ENCODE measurements around the gene TSPAN14. TPM values are rescaled to one million over a fixed set of nuclear protein-coding genes. Genes with fewer than 3 reads are reported as not detected.
"Not testable (repeated sequence)": the region's sequence is repeated elsewhere in the genome, so short reads cannot be mapped to it uniquely, and the experiment has no call there.

TSPAN14 gene
- total RNA-seq, 1 experiment from 2014 or later: 116 TPM

DNA sequence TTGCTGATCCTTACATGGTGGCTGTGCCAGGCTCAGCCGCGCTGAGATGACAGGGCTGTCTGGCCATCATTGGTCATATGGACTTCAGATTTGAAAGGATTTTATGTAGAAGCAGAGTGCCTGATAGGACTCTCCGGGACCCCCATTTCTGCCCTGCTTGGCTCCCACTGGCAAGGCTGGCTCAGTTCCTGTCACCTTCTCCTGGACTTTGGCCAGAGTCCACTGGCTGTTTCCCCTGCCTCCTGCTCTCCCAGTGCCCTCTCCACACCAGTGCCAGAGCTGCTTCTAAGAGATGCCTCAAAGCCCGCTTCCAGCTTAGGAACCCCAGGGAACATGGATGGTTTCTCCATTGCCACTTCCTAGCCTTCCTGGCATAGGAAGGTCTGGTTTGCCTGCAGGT, 78.5 kb downstream of the TSPAN14 start:
- no peak overlapping the region for H3K4me3 Mint-ChIP-seq (ENCODE audit: low read depth, unreplicated experiment)
- no peak for DNase-seq
- TF ChIP-seq, protein P1, sequence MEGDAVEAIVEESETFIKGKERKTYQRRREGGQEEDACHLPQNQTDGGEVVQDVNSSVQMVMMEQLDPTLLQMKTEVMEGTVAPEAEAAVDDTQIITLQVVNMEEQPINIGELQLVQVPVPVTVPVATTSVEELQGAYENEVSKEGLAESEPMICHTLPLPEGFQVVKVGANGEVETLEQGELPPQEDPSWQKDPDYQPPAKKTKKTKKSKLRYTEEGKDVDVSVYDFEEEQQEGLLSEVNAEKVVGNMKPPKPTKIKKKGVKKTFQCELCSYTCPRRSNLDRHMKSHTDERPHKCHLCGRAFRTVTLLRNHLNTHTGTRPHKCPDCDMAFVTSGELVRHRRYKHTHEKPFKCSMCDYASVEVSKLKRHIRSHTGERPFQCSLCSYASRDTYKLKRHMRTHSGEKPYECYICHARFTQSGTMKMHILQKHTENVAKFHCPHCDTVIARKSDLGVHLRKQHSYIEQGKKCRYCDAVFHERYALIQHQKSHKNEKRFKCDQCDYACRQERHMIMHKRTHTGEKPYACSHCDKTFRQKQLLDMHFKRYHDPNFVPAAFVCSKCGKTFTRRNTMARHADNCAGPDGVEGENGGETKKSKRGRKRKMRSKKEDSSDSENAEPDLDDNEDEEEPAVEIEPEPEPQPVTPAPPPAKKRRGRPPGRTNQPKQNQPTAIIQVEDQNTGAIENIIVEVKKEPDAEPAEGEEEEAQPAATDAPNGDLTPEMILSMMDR (IDR thresholded peaks at IDR 0.05; ENCODE audit: unreplicated experiment): no peak
- intact Hi-C loops (cut with micrococcal nuclease; ENCODE audit: unreplicated experiment): loop anchor here (10.0 kb wide), 1 partner anchor 268 kb away; no protein-coding TSS in a partner anchor
- CTCF ChIA-PET: no interaction called here
- no peaks in the 10 kb centered on the region for H3K27me3 Mint-ChIP-seq (ENCODE audit: unreplicated experiment)
- no peaks in the 10 kb centered on the region for H3K9me3 Mint-ChIP-seq (ENCODE audit: low read depth, unreplicated experiment)
- H3K27ac Mint-ChIP-seq (ENCODE audit: unreplicated experiment): no peak overlapping the region
- peaks cover 12% of the 10 kb centered on the region for H3K36me3 Mint-ChIP-seq (ENCODE audit: insufficient read depth, unreplicated experiment)
- H3K4me1 Mint-ChIP-seq (ENCODE audit: low read depth, unreplicated experiment): peaks cover 8% of the 10 kb centered on the region
- BruUV-seq (replicated peaks): no TSS peak

DNA sequence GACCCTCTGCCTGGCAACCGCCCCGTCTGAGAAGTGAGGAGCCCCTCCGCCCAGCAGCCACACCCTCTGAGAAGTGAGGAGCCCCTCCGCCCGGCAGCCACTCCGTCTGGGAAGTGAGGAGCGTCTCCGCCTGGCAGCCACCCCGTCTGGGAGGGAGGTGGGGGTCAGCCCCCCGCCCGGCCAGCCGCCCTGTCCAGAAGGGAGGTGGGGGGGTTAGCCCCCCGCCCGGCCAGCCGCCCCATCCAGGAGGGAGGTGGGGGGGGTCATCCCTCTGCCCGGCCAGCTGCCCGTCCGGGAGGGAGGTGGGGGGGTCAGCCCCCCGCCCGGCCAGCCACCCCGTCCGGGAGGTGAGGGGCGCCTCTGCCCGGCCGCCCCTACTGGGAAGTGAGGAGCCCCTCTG, 79.9 kb downstream of the TSPAN14 start:
- BruUV-seq (replicated peaks); H3K27me3 Mint-ChIP-seq (ENCODE audit: unreplicated experiment); DNase-seq; H3K27ac Mint-ChIP-seq (ENCODE audit: unreplicated experiment); H3K9me3 Mint-ChIP-seq (ENCODE audit: low read depth, unreplicated experiment); H3K4me1 Mint-ChIP-seq (ENCODE audit: low read depth, unreplicated experiment); H3K4me3 Mint-ChIP-seq (ENCODE audit: low read depth, unreplicated experiment); CTCF ChIA-PET: not testable (repeated sequence)
- intact Hi-C loops (cut with micrococcal nuclease; ENCODE audit: unreplicated experiment): loop anchor here (10.0 kb wide), 1 partner anchor 269 kb away; no protein-coding TSS in a partner anchor
- H3K36me3 Mint-ChIP-seq (ENCODE audit: insufficient read depth, unreplicated experiment): peaks cover 12% of the 10 kb centered on the region

DNA sequence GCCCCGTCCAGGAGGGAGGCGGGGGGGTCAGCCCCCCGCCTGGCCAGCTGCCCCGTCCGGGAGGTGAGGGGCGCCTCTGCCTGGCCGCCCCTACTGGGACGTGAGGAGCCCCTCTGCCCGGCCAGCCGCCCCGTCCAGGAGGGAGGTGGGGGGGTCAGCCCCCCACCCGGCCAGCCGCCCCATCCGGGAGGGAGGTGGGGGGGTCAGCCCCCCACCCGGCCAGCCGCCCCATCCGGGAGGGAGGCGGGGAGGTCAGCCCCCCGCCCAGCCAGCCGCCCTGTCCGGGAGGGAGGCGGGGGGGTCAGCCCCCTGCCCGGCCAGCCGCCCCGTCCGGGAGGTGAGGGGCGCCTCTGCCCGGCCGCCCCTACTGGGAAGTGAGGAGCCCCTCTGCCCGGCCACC, 80.5 kb downstream of the TSPAN14 start:
- H3K4me3 Mint-ChIP-seq (ENCODE audit: low read depth, unreplicated experiment); H3K9me3 Mint-ChIP-seq (ENCODE audit: low read depth, unreplicated experiment); H3K27me3 Mint-ChIP-seq (ENCODE audit: unreplicated experiment); H3K4me1 Mint-ChIP-seq (ENCODE audit: low read depth, unreplicated experiment); DNase-seq; BruUV-seq (replicated peaks); CTCF ChIA-PET; H3K27ac Mint-ChIP-seq (ENCODE audit: unreplicated experiment): not testable (repeated sequence)
- H3K36me3 Mint-ChIP-seq (ENCODE audit: insufficient read depth, unreplicated experiment): peaks cover 12% of the 10 kb centered on the region
- intact Hi-C loops (cut with micrococcal nuclease; ENCODE audit: unreplicated experiment): loop anchor here (10.0 kb wide), 1 partner anchor 270 kb away; no protein-coding TSS in a partner anchor

DNA sequence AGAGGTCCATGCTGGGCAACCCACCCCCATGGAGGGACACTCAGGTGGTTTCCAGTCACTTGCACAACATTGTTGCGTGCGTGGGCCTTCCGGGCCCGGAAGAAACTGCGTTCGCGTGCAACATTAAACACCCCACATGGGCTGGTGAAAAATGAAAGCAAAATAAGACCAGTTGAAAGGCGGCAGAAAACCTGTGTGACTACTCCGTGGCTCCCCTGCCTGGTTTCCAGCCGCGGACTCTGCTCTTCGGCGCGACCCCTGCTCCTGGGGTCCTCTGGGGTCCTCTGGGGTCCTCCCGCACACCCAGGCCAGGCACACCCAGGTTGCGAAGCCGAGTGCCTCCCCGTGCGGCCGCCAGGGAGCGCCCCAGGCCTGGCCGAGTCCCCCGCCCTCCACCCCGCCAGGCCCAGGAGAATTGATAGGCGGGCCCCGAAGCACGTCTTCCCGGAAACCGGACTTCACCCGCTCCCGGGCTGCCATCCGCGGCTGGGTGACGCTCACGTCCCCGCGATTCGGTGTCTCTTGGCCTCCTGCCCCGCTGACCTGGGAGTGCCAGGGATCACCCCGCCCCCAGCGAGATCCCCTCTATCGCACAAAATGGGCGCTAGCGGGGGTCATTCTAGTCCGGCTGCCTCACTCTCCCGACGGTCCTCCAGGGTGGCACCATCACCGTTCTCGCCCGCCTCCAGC, 81.7 kb downstream of the TSPAN14 start:
- Mint-ChIP-seq H3K4me1 (ENCODE audit: low read depth, unreplicated experiment) (peaks cover 12% of the 10 kb centered on the region), H3K27ac (ENCODE audit: unreplicated experiment) (peak overlapping the region; percentile 67), H3K9me3 (ENCODE audit: low read depth, unreplicated experiment) (no peaks in the 10 kb centered on the region), H3K4me3 (ENCODE audit: low read depth, unreplicated experiment) (peak overlapping the region; percentile 88), H3K36me3 (ENCODE audit: insufficient read depth, unreplicated experiment) (peaks cover 12% of the 10 kb centered on the region), H3K27me3 (ENCODE audit: unreplicated experiment) (peaks cover 12% of the 10 kb centered on the region)
- peak; percentile 87 for DNase-seq
- no TSS peak for BruUV-seq (replicated peaks)
- CTCF ChIA-PET: no interaction called here
- intact Hi-C loops (cut with micrococcal nuclease; ENCODE audit: unreplicated experiment): loop anchor here (10.0 kb wide), 1 partner anchor 271 kb away; no protein-coding TSS in a partner anchor
- TF ChIP-seq, protein P1 (IDR thresholded peaks at IDR 0.05; ENCODE audit: unreplicated experiment): peak; percentile 89

DNA sequence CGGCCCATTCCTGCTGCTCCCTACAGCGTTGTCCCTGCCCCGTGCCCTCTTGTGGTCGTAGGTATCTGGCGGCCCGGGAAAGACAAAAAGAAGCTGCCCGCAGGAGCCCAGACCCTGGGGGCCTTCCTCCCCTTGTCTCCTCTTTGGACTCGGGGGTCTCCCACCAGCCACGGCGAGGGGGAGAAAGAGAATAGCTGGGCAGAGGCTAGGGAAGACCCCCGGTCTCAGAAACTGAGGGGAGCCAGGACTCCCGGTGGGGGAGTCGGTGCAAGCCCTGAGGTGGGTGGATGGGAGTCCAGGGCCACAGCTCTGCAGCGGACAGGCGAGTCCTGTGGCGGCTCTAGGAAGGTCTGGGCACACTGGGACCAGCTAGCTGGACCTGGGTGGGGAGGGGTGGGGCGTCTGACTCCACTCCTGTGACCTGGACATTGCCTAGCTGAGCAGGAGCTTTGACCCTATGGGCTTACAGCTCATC, 82.3 kb downstream of the TSPAN14 start:
- TSS peak; percentile 49 for BruUV-seq (replicated peaks)

More for the DNA sequence above, 82.3 kb downstream of the TSPAN14 start:
- Mint-ChIP-seq H3K36me3 (ENCODE audit: insufficient read depth, unreplicated experiment) (peaks cover 12% of the 10 kb centered on the region), H3K4me1 (ENCODE audit: low read depth, unreplicated experiment) (peaks cover 18% of the 10 kb centered on the region), H3K27me3 (ENCODE audit: unreplicated experiment) (peaks cover 17% of the 10 kb centered on the region), H3K27ac (ENCODE audit: unreplicated experiment) (peak overlapping the region; percentile 67), H3K4me3 (ENCODE audit: low read depth, unreplicated experiment) (peak overlapping the region; percentile 88), H3K9me3 (ENCODE audit: low read depth, unreplicated experiment) (no peaks in the 10 kb centered on the region)
- intact Hi-C loops (cut with micrococcal nuclease; ENCODE audit: unreplicated experiment): loop anchor here (10.0 kb wide), 1 partner anchor 272 kb away; no protein-coding TSS in a partner anchor
- no peak for DNase-seq
- TF ChIP-seq, protein P1 (IDR thresholded peaks at IDR 0.05; ENCODE audit: unreplicated experiment): no peak
- CTCF ChIA-PET: interaction anchor here (0.6 to 0.9 kb wide), 2 partner anchors 31 to 173 kb away, joined by 3 read pairs; no protein-coding TSS in a partner anchor
